Measurements from ENCODE around the gene SYT7. TPM values are rescaled to one million over a fixed set of nuclear protein-coding genes. Genes with fewer than 3 reads are reported as not detected.
A peak's percentile ranks its signal among the peaks of the same experiment; 100 is the strongest.

Gene SYT7
- polyA plus RNA-seq, 12 donors = 2.0 to 12.0 (median 3.1) TPM; not detected in 1

- DNase-seq = no peak
Observed at GRCh38 chr11:61554172-61554988, 26.5 kb downstream of the SYT7 start.

DNA sequence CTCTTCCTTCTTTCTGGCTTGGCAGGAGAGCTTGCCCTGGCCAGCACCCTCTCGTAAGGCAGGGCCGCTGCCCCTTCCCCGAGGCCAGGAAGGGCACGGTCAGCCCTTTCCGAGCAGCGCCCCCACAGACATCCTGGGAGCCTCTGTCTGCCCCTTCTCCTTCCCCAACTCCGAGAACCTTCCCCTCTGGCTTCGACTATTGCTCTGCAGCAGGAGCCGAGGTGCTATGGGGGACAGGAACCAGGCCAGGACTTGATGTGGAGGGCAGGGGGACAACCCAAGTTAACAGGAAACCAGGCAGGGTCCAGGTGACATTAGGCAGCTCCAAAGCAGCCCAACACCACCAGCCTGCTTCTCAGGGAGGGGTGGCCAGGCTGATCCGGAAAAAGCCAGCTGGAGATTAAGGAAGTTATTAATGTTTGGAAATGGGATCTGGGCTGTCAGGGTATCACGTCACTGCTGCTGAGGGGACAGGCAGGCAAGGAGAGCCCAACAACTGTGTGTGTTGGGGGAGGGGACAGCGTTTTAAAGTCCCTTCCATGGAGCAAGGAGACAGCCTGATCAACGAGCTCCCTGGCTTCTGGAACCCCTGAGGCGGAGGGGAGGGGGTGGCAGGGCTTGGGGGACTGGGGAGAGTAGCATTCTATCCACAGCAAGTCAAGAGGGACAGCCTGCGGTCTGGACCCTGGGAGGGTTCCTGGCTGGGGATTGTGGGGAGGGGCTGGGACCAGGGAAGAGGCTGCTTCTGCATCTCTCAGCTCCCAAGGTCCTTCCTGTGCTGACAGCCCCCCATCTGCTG is 27.3 kb downstream of the SYT7 start:
- DNase-seq = no peak

DNA sequence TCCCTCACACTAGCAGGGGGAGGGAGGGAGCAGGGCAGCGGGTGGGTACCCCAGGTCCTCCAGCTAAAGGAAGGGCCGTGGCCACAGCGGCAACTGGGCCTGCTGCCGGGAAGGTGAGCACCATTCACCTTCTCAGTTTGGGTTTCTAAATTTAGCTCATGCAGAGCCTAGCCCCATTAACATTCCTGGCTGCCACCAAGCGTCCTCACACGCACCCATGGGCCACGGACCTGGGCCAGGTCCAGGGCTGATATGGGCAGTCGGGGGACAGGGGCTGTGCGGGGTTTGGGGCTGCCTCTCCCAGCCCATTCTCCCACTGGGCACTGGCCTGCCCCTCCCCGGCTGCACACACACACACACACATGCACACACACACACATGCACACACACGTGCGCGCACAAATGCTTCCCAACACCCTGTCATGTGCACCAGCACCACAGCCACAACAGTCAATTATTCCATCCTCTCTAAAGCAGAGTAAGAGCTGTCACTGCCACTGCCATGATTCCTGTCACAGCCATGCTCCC is 28.7 kb downstream of the SYT7 start:
- no peak for DNase-seq

DNA sequence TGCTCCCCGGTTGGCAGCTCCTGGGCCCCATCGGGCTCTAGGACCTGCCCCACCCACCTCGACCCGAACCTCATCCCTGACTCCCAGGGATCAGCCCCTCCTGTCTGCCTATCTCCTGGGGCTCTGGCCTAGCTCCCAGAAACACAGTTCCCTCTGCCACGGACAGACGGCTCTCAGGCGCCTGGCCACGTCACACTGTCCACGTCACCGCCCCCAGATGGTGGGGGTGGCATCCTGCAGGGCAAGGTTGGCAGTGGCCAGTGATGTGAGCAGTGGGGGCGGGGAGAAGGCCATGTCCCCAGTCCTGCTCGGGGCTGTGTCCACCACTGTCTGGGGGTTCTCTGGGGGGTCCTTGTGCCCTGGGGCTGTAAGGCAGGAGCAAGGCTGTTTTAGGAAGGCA is 29.2 kb downstream of the SYT7 start:
- DNase-seq = no peak

- no peak for DNase-seq
Observed at GRCh38 chr11:61550665-61551227, 30.1 kb downstream of the SYT7 start.

DNA sequence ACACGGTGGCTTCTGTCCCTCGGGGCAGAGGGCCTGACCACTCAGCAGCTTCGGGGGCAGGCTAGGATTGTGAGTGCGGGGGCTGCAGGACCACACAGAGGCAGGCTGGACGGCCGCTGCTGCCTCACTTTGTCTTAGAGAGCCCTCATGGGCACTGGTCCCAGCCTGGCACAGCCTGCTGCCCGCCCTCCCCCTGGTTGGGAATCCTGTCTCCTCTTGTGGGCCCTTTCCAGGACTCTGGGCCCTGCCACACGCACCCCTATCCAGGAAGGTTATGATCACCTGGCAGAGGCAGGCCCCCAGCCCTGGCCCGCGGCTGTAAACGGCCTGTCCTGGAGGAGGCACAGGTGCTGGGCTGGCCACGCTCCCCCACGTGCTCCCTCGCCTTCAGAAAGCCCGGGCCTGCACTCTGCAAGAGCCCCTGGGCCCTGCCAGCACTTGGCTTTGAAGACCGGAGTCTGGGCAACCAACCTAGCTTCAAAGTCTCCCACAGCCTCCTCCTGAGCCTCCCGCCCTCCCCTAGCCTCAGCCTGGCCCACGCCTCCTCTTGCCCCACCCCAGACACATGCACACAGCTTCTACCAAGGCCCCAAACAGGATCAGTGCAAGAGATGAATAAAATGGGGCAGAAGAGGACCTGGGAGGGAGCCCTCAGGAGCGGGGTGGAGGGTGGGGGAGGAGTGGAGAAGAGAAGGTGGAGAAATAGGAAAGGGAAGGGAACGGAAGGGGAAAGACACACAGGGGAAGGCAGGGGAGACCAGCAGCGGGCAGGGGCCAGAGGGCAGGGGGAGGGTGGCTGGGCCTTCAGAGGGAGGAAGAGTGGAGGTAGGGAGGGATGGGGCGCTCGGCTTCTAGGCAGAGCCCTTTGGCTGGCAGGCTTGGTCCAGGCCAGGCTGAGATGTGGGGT is 31.0 kb downstream of the SYT7 start:
- no peak for DNase-seq

GRCh38 chr11:61549177-61549576 is 31.7 kb downstream of the SYT7 start:
- DNase-seq = no peak

- no peak for DNase-seq
Observed at GRCh38 chr11:61547246-61547645, 33.6 kb downstream of the SYT7 start.

DNA sequence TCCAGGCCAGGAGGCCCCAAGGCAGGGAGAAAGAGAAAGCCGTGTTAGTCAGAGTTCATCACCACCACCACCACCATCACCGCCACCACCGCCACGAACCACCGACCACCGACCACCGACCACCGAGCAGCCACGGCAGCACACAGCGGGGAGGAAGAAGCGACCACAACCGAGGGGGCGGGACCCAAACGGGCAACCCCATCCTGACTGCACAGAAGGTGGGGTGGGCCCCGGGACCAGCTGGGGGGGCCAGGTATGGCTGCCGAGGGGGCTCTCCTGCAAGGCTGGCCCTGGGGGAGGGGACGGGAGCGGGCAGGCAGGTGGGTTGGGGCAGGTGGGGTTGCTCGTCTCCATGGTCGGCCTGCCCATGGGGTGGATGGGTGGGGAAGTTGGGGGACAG is 34.2 kb downstream of the SYT7 start:
- no peak for DNase-seq

GRCh38 chr11:61545921-61546320 is 35.0 kb downstream of the SYT7 start:
- DNase-seq = no peak

DNA sequence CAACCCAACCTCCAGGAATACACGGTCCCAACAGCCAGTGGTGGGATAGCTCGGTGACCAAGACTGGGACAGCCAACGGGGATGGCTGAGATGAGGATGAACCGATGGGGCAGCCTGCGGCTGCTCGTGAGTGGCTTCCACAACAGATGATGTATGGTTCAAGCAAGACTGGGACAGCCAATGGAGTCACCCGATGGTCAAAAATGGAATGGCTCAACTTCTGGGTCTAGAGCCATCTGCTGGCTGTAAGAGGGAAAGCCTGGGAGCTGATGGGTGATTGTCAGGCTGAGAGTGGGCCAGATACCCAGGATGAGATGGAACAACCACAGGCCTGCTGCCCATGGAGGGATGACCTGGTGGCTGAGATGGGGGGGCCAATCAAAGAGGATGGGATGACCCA is 35.5 kb downstream of the SYT7 start:
- DNase-seq = no peak

DNA sequence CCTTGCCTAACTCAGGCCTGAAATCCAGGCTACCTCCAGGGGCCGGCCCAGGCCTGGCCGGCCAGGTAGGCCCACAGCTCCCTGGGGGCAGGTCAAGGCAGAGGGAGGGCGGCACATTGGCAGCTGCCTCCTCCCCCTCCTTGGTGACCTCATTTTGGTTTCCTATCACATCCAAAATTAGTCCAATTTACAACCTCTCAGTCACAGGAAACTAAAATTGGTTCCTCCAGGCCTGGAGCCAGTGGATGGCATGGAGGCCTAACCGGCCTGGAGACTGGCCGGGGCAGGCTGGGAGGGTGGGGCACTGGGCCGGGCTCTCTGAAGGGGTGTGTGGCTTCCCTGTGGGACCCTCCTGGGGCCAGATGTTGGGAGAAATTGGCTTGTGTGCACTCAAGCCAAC is 36.4 kb downstream of the SYT7 start:
- no peak for DNase-seq

GRCh38 chr11:61543606-61544306 is 37.1 kb downstream of the SYT7 start:
- no peak for DNase-seq

DNA sequence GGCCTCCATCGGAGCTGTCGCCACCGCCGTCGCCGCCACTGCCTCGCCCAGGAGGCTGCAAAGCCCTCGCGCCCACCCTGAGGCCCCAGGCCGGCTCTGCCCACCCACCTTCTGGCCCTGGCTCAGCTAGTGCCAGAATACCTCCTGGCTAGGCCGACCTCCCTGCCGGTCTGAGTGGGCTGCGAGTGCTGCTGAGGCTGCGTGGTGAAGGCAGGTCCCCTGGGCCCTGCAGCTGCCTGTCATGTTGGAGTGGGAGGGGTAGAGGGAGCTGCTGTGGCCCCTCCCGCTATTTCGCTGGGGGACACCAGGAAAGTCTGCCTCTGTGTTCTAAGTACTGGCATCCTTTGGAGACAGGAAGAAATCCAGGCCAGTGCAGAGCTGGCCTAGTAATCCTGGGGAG is 38.2 kb downstream of the SYT7 start:
- DNase-seq = no peak

GRCh38 chr11:61542024-61542461 is 38.8 kb downstream of the SYT7 start:
- no peak for DNase-seq

GRCh38 chr11:61541598-61541997 is 39.3 kb downstream of the SYT7 start:
- DNase-seq = peak; percentile 53

GRCh38 chr11:61540528-61540927 is 40.3 kb downstream of the SYT7 start:
- DNase-seq = no peak

DNA sequence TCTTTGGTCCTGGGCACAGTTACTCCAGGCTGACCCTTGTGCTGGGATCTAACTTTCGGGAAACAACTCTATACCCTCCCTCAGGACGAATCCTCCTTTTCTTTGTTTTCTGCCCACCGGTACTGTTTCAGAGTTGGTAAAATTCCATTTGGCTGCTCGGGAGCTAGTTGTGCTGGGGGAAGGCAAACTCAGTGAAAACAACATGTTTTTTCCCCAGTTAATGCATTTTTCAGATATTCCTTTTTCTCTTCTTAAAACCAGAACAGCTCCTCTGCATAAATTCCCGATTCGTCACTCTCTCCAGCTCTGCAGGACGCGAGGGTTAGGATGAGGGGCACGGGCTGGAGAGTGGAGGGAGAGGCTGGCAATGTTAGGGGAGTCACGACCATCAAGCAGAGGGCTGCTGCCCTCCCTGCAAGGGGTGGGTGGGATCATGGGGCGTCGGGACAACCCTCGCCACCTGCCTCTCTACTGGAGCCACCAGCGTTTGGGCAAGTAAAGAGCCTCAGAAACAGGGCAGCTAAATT is 41.0 kb downstream of the SYT7 start:
- DNase-seq = peak; percentile 45

- DNase-seq = peak; percentile 27
Observed at GRCh38 chr11:61539006-61539405, 41.9 kb downstream of the SYT7 start.

GRCh38 chr11:61538636-61538961 is 42.3 kb downstream of the SYT7 start:
- no peak for DNase-seq

DNA sequence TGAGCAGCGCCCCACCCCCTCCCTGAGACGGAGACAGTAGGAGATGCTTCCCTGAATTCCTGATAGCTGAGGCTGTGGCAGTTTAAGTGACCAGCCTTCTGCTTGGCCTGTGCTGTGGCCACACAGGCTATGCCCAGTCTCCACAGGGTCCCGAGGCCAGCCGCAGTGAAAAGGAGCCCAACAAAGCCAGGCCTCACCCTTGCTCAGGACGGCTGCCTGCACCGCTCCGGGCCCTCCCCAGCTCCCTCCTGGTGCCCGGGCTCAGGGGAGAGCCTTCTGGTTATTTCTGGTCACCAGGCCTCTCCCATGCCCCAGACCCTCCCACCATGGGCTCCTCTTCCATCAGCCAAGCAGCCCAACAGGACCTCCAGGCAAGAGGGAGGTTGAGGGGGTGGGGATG is 43.5 kb downstream of the SYT7 start:
- DNase-seq = no peak

All from muscle of arm (tissue), 12 donors.